NCI-H146 treated with DMSO at 0.1 percent for 48 hours (cell line): ENCODE results near the gene MAMLD1.

Experiments
- DNase-seq: peaks from one replicate; lab custom pipeline; 2025; ENCODE audit not compliant: unreplicated experiment; lab: John Stamatoyannopoulos, UW

MAMLD1 gene

DNA sequence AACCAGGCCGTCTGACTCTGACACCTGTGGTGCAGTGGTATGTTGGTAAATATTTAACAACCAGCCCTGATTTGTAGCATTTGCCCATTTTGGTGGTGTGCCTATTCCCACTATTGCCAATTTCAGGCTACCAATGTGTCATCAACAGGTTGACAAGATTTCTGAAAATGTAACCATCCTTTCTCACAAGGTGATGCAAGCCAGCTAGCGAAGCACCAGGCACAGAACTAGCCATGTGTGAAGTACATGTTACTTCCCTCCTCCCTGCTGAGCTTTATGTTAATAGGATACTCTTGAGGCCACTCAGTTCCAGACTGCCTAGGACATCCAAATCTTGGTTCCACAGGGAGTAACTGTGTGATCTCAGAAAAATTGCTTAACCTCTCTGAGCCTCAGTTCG lies 7.2 kb upstream of the MAMLD1 start:
- no peak for DNase-seq

DNA sequence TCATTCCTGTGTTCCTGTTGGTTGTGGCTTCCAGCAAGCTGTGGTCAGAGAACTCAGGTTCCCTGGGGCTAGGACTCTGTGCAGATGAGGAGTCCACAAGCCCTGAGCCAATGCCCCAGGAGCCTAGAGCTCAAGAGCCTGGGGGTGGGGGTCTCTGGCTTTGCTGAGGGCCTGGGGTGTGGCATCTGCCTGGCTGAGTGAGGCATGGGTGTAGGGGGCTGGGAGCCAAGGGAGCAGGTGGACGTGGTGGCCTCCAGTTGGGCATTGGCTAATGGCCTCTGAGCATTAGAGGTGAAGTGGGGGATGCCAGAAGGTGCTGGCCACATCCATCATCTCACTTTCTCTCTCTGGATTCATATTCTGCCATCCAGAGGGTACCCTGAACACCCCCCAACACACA lies 5.3 kb upstream of the MAMLD1 start:
- DNase-seq, result no peak

DNA sequence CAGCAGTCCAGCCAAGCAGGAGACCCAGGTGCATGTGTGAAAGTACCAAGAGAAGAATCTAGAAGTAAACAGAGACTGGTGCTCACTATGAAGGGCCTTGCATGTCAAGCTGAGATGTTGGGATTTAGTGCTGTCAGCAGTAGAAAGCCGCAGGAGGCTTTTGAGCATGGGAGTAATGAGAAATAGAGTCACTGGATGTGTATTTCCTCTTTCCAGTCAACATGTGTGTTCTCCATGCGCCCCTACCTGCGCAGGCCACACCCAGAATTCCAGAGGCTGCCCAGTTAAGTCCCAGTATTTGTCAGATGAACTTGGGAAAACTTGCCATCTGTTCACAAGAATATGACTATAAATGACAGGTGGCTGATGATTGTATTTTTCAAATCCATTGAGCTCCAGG lies 4.5 kb upstream of the MAMLD1 start:
- no peak for DNase-seq

DNA sequence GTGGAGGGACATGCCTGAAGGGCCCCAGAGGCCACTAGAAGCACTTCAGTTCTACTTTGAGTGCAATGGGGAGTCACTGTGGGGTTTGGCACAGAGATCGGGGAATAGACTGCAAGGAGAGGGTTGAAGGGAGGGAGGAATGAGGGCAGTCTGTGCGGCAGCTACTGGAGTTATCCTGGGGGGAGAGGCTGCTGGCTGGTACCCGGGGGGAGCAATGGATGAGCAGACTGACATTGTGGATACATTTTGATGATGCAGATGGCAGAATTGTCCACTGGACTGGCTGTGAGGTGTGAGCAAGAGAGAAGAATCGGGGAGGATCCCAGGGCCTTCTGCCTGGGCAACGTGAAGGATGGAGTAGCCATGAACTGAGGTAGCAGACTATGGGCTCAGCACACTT lies 2.8 kb upstream of the MAMLD1 start:
- no peak for DNase-seq

DNA sequence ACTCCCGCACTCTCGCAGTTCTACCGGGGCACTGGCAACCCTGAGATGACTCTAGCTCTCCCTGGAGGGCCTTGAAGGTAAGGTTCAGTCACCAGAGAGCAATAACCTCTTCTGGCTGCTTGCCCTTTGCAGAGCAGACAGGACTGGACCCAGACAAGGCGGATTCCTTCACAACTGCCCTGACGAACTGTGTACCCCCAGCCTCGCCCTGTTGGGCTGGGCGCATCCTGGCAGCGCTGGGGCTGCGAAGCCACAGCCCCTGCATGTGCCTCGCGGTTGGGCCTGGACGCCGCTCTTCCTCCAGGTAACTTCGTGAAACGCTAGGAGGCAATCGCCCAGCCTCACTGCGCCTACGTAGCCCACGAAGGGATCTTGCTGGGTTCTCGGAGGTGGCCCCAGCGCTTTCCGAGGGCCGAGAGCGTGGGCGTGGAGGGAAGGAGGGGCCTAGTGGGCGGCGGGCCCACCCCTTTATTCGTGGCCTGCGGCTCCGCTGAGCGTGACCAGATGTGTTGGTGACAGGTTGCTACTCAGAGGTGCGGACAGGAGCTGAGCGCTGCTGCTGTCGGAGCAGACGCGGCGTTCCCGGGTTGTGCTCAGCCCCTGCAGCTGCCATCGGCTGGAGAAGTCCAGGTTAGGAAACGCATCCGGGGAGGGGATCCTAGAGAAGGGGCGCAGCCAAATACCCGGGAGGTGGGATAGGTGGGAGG lies 1.9 kb upstream of the MAMLD1 start:
- no peak for DNase-seq

DNA sequence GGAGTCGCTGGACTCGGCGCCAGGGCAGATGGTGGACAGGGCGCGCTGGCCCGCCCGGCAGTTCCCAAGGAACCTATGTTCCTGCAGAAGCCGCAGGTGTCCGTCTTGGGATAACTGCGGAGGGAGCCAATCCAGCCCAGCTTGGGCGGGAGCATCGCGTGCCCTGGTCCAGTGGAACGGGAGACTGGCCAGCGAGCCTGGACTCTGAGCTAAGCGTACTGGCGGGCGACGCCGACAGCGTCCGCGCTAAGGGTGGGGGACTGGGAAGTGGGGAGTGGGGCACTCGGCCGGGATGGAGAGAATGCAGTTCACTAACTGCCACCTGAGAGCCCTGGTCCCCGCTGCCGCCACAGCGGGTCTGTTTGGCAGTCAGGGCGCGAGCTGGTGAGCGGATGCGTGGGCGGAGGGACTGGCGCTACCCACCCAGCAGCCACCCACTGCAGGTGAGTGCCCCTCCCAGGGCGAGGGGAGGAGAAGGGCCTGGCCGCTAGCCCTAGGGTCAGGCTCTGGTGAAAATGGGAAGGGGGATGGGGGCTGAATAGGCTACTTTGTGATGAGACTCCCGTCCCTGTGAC lies 1.3 kb upstream of the MAMLD1 start:
- no peak for DNase-seq

DNA sequence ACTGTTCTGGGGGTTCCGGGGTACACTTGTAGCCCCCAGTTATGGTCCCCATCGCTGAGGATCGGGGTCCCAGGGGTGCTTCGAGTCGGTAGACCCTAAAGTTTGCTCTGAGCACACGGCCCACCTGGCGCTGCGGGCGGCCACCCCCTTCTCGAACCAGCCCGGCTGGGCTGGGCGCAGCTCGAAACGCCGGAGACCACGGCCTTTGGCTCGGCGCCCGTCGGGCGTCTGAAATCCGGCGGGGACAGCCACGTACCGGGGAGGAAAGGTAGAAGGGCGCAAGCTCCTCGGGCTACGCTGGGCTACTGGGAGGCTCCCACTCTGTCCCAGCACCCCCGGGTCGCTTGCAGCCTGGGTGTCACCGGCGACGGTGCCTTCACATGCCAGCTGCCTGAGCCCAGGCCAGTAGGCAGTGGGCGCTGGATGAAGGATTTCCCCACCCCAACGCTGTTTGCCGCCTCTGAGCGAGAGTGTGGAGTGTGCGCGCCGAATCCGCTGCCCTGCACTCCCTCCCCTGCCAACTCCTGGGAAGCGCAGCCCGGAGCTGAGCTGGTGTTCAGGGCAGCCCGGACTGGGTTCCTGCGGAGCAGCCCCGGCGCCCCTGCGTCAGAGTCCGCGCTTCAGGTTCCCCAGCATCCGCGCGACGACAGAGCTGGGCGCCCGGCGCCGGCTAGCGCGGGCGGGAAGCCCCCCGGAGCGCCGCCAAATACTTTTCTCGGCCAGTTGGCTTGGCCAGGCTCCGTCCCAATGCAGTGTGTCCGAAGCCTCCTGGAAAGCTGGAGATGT lies 637 bp downstream of the MAMLD1 start:
- DNase-seq, result no peak

DNA sequence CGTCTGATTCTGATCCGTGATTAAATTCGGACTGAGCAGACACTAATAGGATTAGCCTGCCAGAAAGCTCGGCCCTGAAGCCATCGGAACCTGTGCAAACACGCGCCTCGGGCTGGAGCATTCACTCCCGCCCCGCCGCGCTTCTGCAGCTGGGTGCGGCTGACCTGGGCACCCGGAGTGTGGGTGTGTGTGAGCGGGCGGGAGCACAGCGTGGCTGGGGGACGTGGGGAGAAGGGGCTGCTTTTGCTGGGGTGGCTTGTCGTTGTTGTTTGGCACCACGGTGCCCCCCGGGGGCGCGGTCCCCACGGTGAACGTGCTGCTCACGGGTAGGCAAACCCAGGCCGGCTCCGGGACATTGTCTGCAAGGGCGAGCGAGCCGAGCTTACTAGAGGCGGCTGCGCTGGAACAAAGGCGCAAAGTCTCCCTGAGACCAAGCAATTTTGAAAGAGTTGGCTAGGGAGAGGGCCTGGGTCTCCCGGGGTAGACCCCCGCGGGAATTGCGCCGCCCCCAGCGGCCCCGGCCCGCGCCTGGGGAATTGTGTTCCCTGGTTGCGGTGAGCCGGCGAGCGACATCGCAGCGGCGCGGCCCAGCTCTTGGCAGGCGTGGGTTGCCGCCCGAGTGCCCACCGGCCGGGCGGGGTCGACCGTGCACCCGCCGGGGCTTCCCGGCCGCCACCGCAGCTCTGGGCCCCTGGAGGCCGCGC lies 1.4 kb downstream of the MAMLD1 start:
- no peak for DNase-seq

DNA sequence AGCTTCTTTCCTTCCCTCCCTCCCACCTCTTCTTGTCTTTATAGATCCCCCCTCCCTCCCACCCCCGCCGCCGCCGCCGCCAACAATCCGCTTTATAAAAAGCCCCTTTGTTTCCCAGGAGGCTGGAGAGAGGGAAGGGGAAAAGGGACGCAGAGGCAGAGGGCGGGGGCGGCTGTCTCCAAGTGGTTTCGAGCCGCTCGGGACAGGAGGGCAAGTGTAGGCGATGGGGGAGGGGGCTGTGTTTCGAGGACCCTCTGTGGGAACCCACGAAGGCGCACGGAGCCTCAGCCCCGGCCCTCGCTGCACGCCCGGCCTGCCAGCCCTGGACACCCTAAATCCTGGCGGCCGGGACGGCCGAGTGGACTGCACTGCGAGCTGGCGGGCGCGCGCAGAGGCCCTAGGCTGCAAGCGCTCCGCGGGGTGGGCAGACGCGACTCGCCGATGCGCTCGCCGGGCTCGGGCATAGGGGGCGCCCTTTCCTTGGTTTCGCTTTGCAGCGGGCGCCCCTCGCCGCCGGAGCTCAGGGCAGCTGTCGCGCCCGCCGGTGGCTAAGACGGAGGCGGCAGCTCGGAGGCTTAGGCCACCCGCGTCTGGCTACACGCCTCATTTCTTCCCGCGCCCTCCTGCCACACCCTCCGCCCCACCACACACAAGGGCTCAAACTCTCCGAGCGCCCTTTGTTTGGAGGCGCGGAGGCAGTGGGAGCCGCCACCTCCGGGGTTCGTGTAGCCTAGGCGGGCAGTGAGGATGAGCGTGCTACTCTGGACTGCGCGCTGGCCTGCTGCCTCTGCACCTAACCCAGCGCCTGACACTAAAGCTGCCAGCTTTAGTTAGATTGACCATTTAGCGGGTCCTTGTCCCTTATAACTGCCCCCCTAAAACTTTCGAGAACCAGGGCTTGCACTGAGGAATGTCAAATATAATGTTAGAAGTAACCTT lies 2.2 kb downstream of the MAMLD1 start:
- no peak for DNase-seq

DNA sequence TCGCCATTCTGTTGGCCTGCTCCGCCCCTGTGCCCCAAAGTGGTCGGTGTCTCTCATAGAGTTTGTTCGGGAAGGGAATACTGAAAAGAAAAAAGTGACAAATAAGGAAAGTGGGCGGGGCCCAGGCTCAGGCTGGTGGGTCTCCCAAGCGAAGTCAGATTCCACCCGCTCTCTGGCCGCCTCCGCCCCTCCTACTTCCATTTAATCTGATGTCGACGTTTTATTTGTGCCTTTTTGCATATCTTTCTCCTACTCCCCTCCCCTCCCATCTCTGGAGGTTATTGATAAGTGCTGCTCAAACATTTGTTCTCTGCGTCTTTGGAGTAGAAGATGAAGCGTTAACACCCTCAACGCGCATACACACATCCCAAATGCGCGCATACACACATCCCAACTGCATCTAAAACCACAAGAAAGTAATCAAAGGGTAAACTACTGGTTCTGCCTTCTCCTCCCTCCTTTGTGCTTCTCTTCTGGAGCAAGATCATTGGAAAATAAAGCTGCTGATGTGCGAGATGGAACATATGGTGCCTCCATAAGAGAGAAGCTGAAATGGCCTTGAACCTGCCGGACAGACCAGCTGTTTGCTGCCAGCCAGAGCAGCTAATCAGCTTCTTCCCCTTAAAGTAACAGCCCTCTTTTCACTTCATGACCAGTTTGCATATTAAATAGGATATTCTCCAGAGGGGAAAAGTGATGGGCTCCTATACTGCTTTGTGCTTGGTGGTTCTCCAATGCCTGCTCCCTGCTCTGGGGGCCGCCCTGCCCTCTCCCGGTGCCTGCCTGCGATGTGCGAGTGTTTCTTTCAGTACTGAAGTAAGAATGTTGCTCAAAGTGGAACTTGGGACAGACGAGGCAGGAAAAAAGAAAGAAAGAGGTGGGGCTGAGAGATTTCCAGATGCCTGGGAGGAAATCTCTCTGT lies 3.1 kb downstream of the MAMLD1 start:
- DNase-seq, result no peak

DNA sequence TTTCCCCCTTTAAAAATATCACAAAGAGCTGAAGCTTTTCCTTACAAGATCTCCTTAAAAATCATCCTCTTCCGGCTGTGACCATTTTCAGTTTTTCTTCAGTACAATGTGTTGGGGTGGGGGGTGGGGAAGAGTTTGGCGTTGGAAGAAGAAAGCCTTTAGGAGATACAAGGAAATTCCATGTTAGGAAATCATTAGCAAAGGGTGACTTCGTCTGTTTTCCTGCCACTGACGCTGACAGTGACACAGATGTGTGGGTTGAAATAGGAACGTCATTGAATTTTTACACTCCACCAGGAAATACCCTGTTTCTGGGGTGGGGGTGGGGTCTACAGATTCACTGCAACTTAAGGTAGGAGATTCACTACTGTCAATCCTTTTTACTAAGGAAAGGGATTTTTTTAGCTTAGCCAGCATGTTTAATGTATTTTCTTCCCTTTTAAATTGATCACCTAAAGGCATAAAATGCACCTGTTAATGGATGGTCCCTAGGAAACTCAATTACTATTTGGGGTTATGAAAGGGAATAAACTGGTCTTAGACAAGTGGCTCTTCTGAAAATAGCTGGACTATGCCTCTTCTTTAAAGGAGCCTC lies 3.9 kb downstream of the MAMLD1 start:
- DNase-seq, result no peak

DNA sequence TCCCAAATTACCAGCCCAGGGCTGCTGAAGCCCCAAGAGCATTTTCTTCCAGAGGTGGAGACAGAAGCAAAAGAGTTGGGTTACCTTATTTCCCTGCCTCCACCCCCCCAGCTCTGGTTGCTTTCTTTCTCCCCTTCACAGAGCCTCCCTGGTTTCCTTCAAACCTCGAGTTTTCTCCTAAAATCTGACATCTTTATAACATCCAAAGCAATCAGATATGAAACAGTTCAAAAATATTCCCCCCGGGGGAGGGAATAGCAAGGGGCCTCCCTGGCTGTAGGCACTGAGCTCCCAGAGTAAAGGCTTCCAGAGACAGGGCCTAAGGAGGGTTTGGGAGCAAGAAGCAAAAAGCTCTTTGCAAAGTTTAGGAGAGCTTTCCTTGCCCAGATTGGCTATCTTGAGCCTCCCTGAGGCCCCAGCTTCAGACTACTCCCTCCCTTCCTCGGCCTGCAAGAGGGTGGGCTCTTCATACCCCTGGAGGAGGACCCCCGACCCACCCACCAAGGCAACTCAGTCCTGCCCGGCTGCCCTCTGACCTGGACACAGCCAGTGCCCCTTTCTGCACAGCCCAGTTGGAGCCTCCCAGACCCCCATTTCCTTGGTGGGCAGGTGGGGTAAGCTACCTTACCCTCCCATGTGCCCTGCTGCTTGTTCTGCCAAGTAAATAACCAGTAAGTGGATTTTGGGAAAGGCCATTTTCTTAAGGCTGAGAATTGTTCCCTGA lies 7.6 kb downstream of the MAMLD1 start:
- DNase-seq, result no peak

DNA sequence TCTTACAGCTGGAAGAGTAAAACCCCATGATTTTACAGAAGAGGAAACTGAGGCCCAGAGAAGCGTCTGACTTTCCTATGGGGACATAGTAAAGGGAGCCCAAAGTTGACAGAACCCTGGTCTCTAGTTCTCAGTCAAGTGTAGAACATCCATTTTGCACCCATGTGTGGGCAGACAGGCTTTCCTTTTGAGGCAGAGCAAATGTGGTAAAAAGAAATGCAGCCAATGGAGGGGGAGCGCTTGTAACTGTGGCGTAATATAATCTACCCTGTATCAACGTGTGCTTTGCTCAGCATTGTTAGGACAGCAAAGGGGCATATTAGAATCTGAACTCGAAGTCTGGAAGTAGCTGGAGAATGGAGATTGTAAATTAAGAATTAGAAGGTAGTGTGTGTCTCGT lies 8.8 kb downstream of the MAMLD1 start:
- no peak for DNase-seq

DNA sequence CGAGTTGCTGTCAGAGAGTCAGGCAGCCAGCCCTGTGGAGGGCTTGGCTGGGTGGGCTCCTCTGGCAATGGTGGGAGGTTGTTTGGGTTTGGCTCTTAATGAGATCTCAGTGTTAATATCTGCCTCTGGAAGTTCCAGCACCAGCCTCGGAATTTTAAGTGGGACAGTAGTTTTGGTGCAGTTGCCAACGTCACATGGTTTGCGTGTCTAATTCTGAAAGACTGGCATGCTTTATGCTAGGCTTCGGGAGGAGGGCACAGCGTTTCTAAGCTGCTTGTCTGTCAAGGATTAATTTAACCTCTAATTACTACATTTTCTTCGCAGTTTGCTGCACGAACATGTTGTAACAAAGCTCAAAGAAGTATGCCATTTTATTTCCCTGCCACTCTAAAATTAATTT lies 9.2 kb downstream of the MAMLD1 start:
- DNase-seq, result no peak

DNA sequence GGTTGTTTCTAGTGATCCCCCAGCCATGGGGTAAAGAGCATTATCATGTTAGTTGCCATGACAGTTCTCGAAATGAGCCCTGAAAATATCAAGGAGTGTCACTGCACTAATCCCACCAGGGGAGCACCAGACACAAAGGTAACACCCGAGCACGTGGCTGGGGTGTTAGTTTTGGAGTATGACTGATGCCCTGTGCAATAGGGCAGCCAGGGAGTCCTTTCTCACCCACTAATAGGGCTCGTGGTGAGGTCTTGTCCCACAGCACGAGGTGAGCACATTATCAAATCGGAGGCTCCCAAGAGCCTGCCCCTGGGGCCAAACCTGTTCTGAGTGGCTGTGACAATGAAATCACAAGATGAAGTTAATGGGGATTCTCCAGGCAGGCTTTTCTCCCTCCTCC lies 9.6 kb downstream of the MAMLD1 start:
- DNase-seq, result no peak

DNA sequence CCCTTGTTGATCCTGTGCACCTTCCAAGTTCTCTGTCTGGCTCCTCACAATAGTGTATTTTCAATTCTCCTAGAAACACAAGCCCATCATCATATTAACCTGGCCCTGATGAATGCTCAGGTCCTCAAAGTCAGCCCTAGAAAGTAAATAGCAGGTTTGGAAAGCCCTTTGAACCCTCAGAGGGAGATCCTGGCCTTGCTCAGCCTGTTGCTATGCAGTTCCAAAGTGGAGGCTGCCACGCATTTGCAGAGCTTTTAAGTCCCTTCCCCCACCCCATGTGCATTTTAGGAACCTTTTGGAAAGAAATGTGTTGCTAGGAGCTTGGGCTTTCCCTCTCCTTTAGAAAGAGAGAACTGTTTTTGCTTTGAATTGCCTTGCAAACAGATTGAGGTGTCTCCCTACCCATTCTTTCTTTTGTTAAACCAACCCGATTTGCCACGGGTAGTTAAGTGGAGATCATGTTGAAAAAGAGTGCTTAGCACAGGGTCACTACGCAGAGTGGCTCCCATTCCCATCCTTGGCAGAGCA lies 12.2 kb downstream of the MAMLD1 start:
- DNase-seq, result no peak

DNA sequence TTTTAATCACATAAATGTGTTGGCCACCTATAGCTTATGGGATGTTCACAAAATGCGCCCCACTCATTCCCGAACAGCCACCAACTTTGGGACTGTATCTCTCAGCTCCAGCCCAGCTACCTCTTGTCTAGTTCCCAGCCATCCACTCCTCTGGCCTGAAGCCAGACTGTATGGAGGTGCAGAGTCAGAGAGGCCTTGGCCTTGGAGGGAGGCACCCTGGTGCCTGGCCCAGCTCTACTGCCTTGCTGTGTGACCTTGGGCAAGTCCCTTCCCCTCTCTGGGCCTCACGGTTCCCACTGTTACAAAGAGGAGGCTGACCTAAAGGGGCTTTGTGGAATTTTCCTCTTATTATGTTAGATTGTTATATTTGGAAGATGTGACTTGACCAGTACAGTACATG lies 13.9 kb downstream of the MAMLD1 start:
- no peak for DNase-seq

DNA sequence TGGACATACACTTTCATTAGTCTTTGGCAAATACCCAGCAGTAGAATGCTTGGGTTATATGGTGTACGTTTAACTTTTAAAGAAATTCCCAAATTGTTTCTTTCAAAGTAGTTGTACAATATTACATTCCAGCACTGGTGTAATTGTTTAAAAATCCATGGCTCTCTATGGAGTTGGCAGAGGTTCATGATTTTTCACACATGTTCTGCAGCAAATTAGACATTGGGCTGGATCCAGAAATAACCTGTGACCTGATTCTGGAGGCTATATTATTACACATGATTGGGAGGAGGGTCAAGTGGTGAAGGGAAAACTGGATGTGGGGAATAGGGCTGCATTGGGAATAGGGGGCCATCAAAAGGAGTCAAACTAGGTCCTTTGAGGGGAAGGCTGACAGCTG lies 41.9 kb downstream of the MAMLD1 start:
- no peak for DNase-seq
